Vagina (tissue), 2 donors: ENCODE measurements around the gene NTRK3.

Experiments
- CTCF ChIP-seq, 3 experiments: fragments of 450-650 bp in 2 of 3; fragments of 200-600 bp in 1 of 3; sonication (generic) in 1 of 3; IDR thresholded peaks; one replicate each; pipeline ENCODE4 v1.5.1; 2017 to 2019; ENCODE audit warnings: antibody characterized with exemption in 3 of 3, mild to moderate bottlenecking in 2 of 3, moderate library complexity in 2 of 3
- POLR2AphosphoS5 ChIP-seq, 2 donors: sonication (generic); formaldehyde crosslinking; IDR thresholded peaks; one replicate each; pipeline ENCODE4 v1.9.0; 2017; ENCODE audit warnings: antibody characterized with exemption in 2 of 2, mild to moderate bottlenecking in 2 of 2, low read depth in 1 of 2; ENCODE audit not compliant: insufficient read depth in 1 of 2

GRCh38 chr15:88274553-88275460, 18.3 kb upstream of the NTRK3 start:
- TF ChIP-seq CTCF (IDR thresholded peaks at IDR 0.05) (peak; percentile 39 to 69 (median 68)), POLR2AphosphoS5 (IDR thresholded peaks at IDR 0.05; ENCODE audit: insufficient read depth in 1 of 2, low read depth in 1 of 2) (no peak)
